22Rv1 (cell line): ENCODE measurements around the gene NEAT1.

ENCODE experiments used
- ZFX ChIP-seq: fragments of 450-650 bp; IDR thresholded peaks from 2 replicates; pipeline ENCODE4 v1.6.1; 2017; ENCODE audit warnings: antibody characterized with exemption, borderline replicate concordance
- TF ChIP-seq, protein P1 (sequence below): fragments of 450-650 bp; IDR thresholded peaks from 2 replicates; pipeline ENCODE4 v1.5.1; 2017; ENCODE audit warnings: mild to moderate bottlenecking

DNA sequence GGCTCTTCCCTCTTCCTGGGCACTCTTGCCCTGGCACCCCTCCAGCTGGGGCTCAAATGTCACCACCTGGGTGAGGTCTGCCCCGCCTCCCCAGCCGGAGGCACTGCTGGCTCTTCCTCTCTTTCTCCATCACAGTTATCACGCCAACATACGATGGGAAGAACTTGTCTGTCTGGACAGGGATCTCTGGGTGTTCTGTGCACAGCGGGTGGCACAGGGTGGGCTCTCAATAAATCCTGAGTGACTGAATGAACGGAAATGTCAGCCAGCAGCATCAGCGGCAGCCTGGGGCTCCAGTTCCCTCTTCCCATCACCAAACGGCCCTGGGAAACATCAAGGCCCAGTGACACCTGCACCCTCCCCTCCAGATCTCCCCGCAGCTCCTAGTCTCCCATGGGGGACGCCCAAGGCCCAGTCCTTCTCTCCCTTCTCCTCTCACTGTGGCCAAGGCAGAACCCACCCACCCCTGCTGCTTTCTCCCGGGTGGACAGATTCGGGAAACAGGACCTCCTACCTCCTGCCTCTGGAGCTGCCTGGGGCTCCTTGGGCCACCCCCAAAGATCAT is 39.7 kb upstream of the NEAT1 start:
- TF ChIP-seq ZFX, result no peak
- TF ChIP-seq, protein P1, sequence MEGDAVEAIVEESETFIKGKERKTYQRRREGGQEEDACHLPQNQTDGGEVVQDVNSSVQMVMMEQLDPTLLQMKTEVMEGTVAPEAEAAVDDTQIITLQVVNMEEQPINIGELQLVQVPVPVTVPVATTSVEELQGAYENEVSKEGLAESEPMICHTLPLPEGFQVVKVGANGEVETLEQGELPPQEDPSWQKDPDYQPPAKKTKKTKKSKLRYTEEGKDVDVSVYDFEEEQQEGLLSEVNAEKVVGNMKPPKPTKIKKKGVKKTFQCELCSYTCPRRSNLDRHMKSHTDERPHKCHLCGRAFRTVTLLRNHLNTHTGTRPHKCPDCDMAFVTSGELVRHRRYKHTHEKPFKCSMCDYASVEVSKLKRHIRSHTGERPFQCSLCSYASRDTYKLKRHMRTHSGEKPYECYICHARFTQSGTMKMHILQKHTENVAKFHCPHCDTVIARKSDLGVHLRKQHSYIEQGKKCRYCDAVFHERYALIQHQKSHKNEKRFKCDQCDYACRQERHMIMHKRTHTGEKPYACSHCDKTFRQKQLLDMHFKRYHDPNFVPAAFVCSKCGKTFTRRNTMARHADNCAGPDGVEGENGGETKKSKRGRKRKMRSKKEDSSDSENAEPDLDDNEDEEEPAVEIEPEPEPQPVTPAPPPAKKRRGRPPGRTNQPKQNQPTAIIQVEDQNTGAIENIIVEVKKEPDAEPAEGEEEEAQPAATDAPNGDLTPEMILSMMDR, result no peak
